Left ventricle myocardium inferior (tissue), 1 donor: ENCODE results near the gene NCBP3. TPM values are rescaled to one million over a fixed set of nuclear protein-coding genes. Genes with fewer than 3 reads are reported as not detected.
"Not testable (repeated sequence)": the region's sequence is repeated elsewhere in the genome, so short reads cannot be mapped to it uniquely, and the experiment has no call there.

Experiments
- DNase-seq: peaks from one replicate; pipeline ENCODE4 v3.0.0-alpha.2; 2020
- H3K27ac ChIP-seq: fragments of 200-600 bp; replicated peaks from 2 replicates; pipeline ENCODE4 v1.8.0; 2021
- H3K27me3 ChIP-seq: fragments of 200-600 bp; 2 replicates; pipeline ENCODE4 v1.8.0; 2021; ENCODE audit warnings: low read depth
- H3K36me3 ChIP-seq: fragments of 200-600 bp; 2 replicates; pipeline ENCODE4 v1.8.0; 2021
- H3K4me1 ChIP-seq: fragments of 200-600 bp; 2 replicates; pipeline ENCODE4 v1.8.0; 2021
- H3K4me3 ChIP-seq: fragments of 200-600 bp; 2 replicates; pipeline ENCODE4 v1.8.0; 2021; ENCODE audit warnings: mild to moderate bottlenecking, moderate library complexity
- H3K9me3 ChIP-seq: fragments of 200-600 bp; replicated peaks from 2 replicates; pipeline ENCODE4 v1.8.0; 2021
- intact Hi-C: fragments of 100-400 bp; cut with micrococcal nuclease; formaldehyde crosslinking; loops from one replicate; pipeline ENCODE4 v1.11.0; 2022
- total RNA-seq: library from RNA; stranded (reverse); fragmentation: NEBNext Ultra II Directional; extraction: Animal tissue kit (Norgen Biotek cat#: 25700); gene quantifications from one replicate; pipeline ENCODE4 v1.2.1, GENCODE V29; 2021
- TF ChIP-seq, protein P1 (sequence below): fragments of 200-600 bp; IDR thresholded peaks from 2 replicates; pipeline ENCODE4 v1.8.0; 2021; ENCODE audit warnings: antibody characterized with exemption, mild to moderate bottlenecking, borderline replicate concordance
- donor health status: DM: no; HTN: yes; CAD: no; lungs with severe emphysema.

Gene NCBP3
- total RNA-seq, 1 donor from 2014 or later = 18.2 TPM

- H3K27me3 ChIP-seq = no peaks in the 10 kb centered on the region
- H3K9me3 ChIP-seq = no peaks in the 10 kb centered on the region
- H3K27ac ChIP-seq = no peak overlapping the region
- no peak overlapping the region for H3K4me3 ChIP-seq
- TF ChIP-seq, protein P1, sequence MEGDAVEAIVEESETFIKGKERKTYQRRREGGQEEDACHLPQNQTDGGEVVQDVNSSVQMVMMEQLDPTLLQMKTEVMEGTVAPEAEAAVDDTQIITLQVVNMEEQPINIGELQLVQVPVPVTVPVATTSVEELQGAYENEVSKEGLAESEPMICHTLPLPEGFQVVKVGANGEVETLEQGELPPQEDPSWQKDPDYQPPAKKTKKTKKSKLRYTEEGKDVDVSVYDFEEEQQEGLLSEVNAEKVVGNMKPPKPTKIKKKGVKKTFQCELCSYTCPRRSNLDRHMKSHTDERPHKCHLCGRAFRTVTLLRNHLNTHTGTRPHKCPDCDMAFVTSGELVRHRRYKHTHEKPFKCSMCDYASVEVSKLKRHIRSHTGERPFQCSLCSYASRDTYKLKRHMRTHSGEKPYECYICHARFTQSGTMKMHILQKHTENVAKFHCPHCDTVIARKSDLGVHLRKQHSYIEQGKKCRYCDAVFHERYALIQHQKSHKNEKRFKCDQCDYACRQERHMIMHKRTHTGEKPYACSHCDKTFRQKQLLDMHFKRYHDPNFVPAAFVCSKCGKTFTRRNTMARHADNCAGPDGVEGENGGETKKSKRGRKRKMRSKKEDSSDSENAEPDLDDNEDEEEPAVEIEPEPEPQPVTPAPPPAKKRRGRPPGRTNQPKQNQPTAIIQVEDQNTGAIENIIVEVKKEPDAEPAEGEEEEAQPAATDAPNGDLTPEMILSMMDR = no peak
- peaks cover 11% of the 10 kb centered on the region for H3K36me3 ChIP-seq
- no peak for DNase-seq
- intact Hi-C loops = loop anchor here (10.0 kb wide), 1 partner anchor 140 kb away; no protein-coding TSS in a partner anchor
- peaks cover 12% of the 10 kb centered on the region for H3K4me1 ChIP-seq
Observed at GRCh38 chr17:3864534-3864933, 18.5 kb upstream of the NCBP3 start.

GRCh38 chr17:3861761-3862681 is 16.0 kb upstream of the NCBP3 start:
- Histone ChIP-seq H3K36me3 (peaks cover 11% of the 10 kb centered on the region), H3K4me1 (peaks cover 12% of the 10 kb centered on the region), H3K27ac (no peak overlapping the region), H3K4me3 (no peak overlapping the region), H3K27me3 (no peaks in the 10 kb centered on the region), H3K9me3 (no peaks in the 10 kb centered on the region)
- TF ChIP-seq, protein P1 = no peak
- intact Hi-C loops = loop anchor here (10.0 kb wide), 1 partner anchor 143 kb away; no protein-coding TSS in a partner anchor
- no peak for DNase-seq

GRCh38 chr17:3860939-3861700 is 15.1 kb upstream of the NCBP3 start:
- Histone ChIP-seq H3K27ac (no peak overlapping the region), H3K36me3 (peaks cover 11% of the 10 kb centered on the region), H3K27me3 (no peaks in the 10 kb centered on the region), H3K9me3 (no peaks in the 10 kb centered on the region), H3K4me3 (no peak overlapping the region), H3K4me1 (peaks cover 12% of the 10 kb centered on the region)
- intact Hi-C loops = loop anchor here (10.0 kb wide), 1 partner anchor 144 kb away; no protein-coding TSS in a partner anchor
- TF ChIP-seq, protein P1 = no peak
- no peak for DNase-seq

DNA sequence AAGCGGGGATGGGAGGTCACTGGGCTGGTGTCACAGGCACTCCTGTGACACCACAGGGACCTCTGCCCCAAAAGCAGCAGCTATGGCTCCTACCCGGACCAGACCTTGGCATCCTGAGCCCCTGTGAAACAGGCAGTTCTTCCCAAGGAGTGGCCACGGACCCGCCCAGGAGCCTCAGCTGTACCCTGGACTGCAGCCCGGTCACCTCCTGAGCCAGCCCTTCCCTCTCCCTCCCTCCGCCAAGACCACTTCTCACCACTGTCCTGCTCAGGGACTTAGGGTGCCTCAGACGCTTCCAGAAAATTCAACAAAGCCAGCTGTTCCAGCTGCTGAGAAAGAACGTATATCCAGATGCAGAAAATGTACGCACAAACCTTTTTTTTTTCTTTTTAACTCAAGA is 13.9 kb upstream of the NCBP3 start:
- Histone ChIP-seq H3K4me3 (no peak overlapping the region), H3K27me3 (no peaks in the 10 kb centered on the region), H3K36me3 (peaks cover 11% of the 10 kb centered on the region), H3K9me3 (no peaks in the 10 kb centered on the region), H3K27ac (no peak overlapping the region), H3K4me1 (peaks cover 4% of the 10 kb centered on the region)
- no peak for DNase-seq
- TF ChIP-seq, protein P1 = no peak
- intact Hi-C loops = loop anchor here (10.0 kb wide), 1 partner anchor 145 kb away; no protein-coding TSS in a partner anchor

DNA sequence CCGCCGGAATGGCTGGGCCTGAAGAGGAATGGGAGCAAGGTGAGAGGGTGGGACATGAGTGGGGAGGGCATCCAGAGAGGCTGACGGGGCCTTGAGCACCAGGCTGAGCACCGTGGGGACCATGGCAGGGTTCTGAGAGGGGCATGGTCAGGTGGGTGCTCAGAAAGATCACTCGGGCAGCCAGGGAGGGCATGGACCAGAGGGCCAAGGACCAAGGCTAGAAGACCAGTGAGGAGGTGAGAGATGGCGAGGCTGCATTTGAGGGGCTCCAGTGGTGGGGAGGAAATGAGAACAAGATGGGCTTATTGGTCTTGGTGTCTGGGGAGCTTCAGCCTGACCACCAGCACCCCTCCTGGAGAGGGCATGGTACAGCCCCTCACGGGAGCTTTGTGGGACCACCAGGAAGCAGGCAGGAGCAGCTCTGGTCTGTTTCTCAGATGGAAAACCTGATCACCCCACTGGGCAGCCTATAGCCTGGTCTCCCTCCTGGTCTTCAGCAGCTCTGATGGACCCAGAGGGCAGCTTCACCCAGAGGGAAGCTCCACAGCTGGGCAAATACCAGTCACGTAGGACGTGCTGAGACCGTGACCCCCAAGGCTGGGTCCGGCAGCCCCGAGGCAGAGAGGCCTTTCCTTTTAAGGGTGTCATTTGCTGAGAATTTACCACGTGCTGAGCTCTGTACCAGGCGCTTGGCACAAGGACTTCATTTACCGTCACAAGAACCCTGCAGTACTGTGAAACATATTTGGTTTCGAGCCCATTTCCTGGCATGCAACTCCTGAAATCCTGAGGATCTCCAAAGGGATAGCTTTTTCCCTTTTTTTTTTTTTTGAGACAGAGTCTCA is 11.4 kb upstream of the NCBP3 start:
- H3K27ac ChIP-seq = no peak overlapping the region
- peaks cover 11% of the 10 kb centered on the region for H3K36me3 ChIP-seq
- intact Hi-C loops = no loop called here
- no peak overlapping the region for H3K4me3 ChIP-seq
- no peak for DNase-seq
- H3K4me1 ChIP-seq = no peaks in the 10 kb centered on the region
- TF ChIP-seq, protein P1 = no peak
- no peaks in the 10 kb centered on the region for H3K27me3 ChIP-seq
- H3K9me3 ChIP-seq = no peaks in the 10 kb centered on the region

GRCh38 chr17:3854204-3854603 is 8.2 kb upstream of the NCBP3 start:
- intact Hi-C loops, H3K36me3 ChIP-seq, H3K4me1 ChIP-seq, H3K27ac ChIP-seq, H3K9me3 ChIP-seq, H3K4me3 ChIP-seq, DNase-seq, H3K27me3 ChIP-seq: not testable (repeated sequence)
